NOMO-1 (cell line): Measurements from ENCODE around the gene AKR7A2.

ENCODE experiments used
- DNase-seq, 2 experiments: peaks; one replicate each; lab custom pipeline; 2025; ENCODE audit not compliant: unreplicated experiment in 2 of 2; lab: John Stamatoyannopoulos, UW

The AKR7A2 gene

DNA sequence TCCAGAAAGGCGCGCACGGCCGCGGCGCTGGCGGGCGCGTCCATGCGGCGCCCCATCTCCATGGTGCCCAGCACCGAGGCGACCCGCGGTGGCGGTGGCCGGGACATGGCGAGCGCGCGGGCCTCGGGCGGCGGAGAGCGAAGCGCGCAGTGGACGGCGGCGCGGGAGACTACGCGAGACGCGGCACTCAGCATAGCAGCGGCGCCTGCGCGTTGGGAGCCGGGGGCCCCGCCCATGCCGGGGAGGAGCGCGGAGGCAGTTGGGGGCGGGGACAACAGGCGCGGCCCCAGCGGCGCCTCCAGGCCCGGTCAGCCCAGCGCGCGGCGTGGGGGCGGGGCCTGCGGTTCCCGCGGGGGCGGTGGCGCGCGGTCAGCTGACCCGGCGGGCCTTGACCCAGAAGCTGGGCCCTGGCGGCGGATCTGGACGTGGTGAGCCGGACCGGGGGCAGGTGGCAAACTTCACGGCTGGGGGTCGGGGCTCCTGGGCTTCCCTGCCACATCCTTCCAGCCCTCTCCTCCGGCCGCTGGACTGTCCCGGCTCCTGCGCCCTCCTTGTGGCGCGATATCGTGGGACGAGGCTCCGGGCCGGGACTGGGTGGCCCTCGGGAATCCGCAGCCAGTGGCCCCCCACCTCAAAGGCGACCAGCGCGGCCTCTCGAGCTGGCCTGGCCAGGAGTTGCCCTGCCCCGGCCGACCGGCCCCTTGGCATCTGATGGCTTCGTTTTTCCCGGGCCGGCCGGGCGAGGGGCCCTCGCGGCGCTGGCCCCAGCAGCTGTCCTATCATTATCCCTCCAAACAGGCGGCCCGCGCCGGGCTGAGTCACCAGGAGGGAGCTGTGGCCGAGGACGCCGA is at the start of gene AKR7A2, which contains the start of gene SLC66A1:
TSS of gene AKR7A2 (minus strand) at position 214 of the 851 bp plus-strand sequence. CDS start at position 194, 20 bp downstream.
TSS of gene SLC66A1 (plus strand) at position 396 of the 851 bp plus-strand sequence. CDS start 5,352 bp downstream, outside the sequence.
- DNase-seq = peak; percentile 83 to 92

DNA sequence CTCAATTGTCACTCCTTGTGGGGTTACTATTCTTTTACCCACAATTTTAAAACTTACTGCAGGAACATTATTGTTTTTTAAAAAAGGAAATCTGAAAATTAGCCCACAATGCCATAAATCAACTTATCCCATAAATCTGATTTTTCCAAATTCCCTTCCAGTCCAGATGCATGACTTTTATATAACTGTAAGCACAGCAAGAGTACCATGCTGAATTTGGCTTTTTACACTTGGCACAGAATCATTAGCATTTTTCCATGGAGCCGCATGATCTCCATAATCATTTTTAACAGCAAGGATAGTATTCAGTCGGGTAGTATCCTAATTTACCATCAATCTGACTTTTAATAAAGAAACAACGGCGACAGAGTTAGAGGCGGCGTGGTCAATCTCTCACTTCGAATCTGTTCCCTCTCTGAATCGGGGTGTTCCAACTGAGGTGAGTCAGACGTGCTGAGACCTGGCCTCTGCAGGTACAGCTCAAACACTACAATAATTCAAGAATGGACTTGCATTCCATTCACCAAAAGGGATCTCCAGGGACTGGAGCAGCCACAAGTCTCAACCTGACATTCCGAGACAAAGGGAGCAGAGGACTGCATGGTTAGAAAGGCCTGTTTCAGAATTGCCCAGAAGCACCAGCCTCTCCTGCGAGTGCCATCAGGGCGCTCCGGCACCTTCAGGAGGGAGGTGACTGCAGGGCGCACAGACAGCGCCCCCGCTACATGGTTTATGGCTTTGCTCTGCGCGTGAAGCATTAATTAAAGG is 49.1 kb upstream of the AKR7A2 start:
- no peak for DNase-seq

DNA sequence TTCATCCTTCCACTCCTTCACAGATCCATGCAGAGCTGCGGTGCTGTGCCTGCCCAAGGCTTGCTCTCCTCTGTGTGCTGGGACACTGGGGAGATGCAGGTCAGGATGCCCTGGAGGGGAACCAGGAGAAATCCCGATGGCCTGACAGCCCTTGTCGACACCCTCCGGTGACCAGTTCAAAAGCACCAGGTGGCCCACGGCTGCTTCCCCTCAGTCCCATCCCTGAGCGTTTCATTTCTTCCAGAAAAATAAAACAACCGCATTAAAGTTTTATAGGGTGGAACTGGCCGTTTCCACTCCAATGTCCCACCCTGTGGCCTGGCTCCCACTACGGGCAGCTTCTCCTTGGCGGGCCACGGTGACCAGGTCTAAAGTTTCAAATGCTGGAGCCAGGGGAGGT is 48.5 kb upstream of the AKR7A2 start:
- DNase-seq = no peak

- DNase-seq = no peak
These were observed 48.1 kb upstream of the AKR7A2 start for GRCh38 chr1:19360016-19360415.

DNA sequence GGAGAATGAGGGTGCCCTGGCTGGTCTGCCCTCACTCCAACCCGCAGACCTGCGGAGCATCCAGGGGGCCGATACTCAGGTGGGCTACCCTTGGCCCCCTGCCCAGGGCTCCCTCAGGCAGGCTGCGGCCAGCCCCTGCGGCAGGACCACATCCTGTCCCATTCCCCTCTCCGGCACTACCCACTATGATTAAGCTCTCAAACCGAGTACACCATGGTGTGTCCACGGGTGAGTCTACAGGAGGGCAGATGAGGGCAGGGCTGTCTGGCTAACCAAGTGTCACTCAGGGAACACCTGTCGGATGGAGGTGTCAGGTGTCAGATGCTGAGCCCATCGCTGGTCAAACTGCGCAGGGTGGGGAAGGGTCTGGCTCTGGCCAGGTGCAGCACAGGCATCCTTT is 47.4 kb upstream of the AKR7A2 start:
- no peak for DNase-seq

- DNase-seq = no peak
These were observed 46.8 kb upstream of the AKR7A2 start for GRCh38 chr1:19358710-19359109.

DNA sequence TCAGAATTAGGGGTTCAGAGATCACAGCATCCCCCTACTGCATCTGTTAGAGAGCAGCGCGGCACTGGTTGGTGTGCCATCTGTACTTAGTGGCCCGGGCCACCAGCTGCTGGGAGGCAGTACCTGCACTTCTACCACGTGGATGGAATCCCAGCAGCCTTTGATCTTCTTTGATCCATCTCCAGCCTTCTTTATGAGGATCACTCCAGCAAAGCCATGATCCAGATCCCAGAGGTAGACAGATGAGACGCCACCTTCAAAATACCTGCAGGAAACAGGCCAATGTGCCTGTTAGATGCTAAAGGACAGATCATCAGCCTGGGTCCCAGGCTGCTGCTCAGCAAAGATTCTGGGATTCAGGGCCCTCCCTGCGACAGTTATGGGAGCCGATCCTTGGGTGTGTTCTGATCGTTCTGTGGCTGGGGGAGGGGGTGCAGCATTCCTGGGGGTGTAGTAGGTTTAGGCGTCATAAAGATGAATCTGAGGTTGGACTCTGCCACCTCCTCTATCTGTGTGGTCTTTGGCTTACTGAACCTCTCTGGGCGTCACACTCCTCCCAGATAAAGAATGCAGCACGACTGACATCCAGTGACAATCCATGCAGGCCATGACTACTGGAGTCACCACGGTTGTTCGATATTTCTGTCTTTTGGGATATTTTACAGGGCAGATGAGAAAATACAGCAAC is 45.5 kb upstream of the AKR7A2 start:
- DNase-seq = no peak

GRCh38 chr1:19356266-19356665 is 44.3 kb upstream of the AKR7A2 start:
- DNase-seq = no peak

GRCh38 chr1:19354531-19354981 is 42.6 kb upstream of the AKR7A2 start:
- DNase-seq = no peak

DNA sequence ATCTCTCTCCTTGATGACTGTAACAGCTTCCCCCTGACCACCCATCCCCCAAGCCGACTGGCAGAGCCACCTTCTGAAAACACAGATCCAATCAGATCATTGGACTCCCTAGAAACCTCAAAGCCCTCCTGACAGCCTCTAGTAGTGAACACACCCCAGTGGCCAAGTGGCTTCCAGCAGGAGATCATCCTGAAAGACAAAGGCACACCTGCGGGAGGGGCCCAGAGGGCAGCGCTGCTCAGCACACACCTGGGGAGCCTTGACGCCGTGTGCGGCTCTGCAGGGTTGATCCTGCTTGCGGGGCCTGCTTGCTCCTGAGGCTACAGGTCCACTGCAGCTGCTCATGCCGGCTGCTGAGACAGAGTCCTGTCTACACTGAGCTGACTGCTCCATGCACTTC is 41.7 kb upstream of the AKR7A2 start:
- DNase-seq = no peak

GRCh38 chr1:19352839-19353238 is 40.9 kb upstream of the AKR7A2 start:
- no peak for DNase-seq

DNA sequence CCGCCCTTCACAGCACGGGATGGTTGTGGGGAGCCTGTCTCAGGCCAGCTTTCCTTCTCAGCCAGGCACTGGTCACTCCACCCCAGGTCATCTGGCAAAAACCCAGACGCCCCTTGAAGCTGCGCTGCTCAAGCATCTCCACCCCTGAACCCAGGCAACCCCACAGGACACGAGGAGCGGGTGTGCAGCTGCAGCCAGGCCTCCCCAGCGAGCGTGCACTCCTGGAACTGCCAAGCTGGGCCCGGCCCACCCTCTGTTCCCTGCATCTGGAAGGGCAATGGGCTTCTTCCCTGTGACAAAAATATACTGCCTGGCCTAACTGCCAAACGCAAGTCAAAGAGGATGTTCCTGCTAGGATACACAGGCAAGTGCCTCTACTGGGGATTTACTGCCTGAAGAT is 39.9 kb upstream of the AKR7A2 start:
- DNase-seq = no peak

DNA sequence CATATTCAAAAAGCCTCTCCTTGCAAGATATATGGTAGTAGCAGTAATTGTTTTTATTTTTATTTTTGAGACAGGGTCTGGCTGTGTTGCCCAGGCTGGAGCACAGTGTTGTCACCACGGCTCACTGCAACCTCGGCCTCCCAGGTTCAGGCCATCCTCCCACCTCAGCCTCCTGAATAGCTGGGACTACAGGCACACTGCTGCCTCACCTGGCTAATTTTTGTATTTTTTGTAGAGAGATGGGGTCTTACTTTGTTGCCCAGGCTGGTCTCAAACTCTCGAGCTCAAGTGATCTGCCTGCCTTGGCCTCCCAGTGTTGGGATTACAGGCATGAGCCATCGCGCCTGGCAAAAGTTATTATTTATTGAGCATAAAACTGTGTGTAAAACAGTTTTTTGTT is 38.6 kb upstream of the AKR7A2 start:
- no peak for DNase-seq

DNA sequence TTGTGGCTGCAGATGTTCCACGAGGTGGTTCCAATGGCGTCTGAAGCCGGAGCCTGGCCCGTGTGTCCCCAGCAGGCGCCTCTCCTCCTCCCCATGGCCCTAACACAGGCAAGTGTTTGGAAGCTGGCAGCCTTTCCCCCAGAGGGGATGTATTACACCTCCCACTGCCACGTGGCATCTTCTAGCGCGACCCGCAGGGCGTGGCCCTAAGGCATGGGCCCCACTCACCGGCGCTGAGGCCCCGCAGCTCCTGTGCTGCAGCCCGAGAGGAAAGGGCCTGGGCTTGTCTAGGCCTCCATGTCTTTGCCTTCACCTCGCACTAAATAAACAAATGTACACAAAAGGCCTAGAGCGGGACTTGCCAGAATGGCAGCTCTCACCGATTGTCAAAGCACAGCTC is 38.1 kb upstream of the AKR7A2 start:
- DNase-seq = no peak

DNA sequence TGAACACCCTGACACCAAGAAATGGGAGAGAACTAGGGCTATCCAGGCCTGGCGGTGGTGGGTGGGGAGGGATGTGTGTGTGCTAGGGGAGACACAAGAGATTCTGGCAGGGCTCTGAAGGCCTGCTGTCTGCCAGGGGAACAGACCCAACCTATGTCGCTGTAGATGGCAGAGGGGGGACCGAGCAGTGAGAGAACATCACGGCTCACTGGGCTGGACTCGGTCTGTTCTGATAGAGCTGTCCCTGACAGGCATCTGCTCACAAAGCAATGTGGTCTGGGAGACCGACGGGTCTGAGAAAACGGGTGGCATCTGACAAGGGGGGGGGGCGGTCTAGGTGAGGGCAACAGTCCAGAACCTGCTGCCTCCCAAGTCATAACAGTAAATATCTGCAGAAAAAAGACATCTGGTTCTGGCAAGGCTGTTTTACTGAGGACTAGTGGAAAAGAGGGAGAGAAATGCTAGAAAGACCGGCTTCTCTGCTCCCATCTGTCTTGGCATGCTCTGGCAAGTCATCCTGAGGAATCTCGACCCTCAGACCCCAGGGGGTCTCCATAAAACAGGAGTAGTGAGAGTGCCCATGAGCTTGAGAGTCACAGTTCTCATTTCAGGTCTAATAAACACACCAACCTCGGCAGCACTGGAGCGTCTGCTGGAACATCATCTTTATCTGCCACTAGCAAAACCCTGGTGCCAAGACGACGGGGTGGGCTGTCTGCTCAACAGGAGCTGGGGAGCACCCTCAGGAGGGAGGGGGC is 36.7 kb upstream of the AKR7A2 start:
- DNase-seq = no peak

- peak; percentile 44 to 73 for DNase-seq
These were observed 35.7 kb upstream of the AKR7A2 start for GRCh38 chr1:19347533-19348172.

DNA sequence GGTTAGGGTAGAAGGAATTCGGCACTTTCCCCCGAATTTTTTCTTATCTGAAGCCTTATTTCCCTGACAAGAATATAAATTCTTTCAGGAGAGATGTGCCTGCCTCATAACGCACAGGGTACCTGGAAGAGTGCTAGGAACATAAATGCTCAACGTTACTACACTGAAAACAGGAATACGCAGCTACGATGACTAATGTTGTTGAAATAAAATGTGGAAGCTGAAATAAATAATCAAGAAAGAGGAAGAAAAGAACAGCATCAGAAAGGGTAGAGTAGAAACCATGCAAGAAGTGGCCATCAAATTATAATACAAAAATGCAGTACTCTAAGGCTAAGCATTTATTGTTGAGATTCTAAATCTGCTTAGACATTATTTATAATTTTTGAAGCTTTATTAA is 34.1 kb upstream of the AKR7A2 start:
- DNase-seq = peak in 1 of 2 experiments; percentile 26

GRCh38 chr1:19345391-19345790 is 33.4 kb upstream of the AKR7A2 start:
- DNase-seq = no peak

DNA sequence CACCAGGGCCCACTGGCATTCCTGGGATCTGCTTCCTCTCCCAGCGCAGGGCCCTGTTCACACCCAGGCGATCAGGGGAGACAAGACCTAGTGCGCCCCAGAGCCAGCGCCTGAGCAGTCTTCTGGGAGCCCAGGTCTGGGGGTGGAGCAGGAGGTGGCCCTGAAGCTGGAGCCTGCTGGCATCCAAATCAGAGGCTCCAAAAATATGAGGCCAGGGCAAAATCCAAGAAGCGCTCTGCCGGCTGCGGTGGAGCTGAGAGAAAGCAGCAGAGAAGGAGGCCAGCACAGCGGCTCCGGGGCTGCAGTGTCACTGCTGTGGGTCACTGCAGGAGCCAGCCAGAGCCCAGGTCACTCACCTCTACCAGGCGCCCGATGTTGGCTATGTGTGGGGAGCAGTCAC is 32.9 kb upstream of the AKR7A2 start:
- DNase-seq = no peak

DNA sequence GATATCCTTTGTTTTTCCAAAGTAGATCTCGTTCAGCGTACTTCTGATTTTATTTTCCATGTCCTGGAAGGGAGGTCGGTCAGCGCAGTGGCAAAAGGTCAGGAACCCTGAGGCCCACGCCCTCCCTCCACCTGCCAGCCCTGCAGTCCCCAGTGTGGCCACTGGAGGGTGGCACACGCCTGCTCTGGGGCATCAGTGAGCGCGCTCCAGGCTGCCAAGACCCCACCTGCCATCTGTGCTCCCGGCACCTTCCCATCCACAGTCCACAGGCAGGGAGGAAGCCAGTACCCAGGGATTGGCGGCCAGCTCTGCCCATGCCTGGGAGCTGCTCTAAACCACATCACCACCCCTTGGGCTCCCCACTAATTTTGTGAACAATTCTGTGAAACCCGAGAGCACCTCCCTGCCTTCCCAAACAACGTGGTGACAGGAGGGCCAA is 32.4 kb upstream of the AKR7A2 start:
- no peak for DNase-seq
